Lung microvascular endothelial cell (primary cell): Measurements from ENCODE around the gene HORMAD2. TPM values are rescaled to one million over a fixed set of nuclear protein-coding genes. Genes with fewer than 3 reads are reported as not detected.
"Not testable (repeated sequence)": the region's sequence is repeated elsewhere in the genome, so short reads cannot be mapped to it uniquely, and the experiment has no call there.

ENCODE experiments used
- DNase-seq, 2 donors: peaks; one replicate each; pipeline versions ENCODE4 v3.0.0 to v3.0.0-alpha.2; 2010; ENCODE audit warnings: low read depth in 2 of 2
- total RNA-seq: library from RNA; depleted of rRNA; stranded (reverse); fragments of >200 nt; gene quantifications from 2 replicates; pipeline ENCODE4 v1.2.1, GENCODE V29; 2014

Gene HORMAD2
- total RNA-seq, 1 donor from 2014 or later, result not detected

GRCh38 chr22:30056015-30056414 lies 24.2 kb upstream of the HORMAD2 start:
- DNase-seq, result no peak

GRCh38 chr22:30057375-30057774 lies 22.9 kb upstream of the HORMAD2 start:
- DNase-seq, result no peak

GRCh38 chr22:30059346-30060020 lies 20.8 kb upstream of the HORMAD2 start:
- not testable (repeated sequence) for DNase-seq

- not testable (repeated sequence) for DNase-seq
These were observed 19.2 kb upstream of the HORMAD2 start for GRCh38 chr22:30061094-30061493.

GRCh38 chr22:30062259-30062658 lies 18.0 kb upstream of the HORMAD2 start:
- no peak for DNase-seq

GRCh38 chr22:30062950-30063349 lies 17.3 kb upstream of the HORMAD2 start:
- no peak for DNase-seq

GRCh38 chr22:30064172-30064571 lies 16.1 kb upstream of the HORMAD2 start:
- DNase-seq, result no peak

- DNase-seq, result no peak
These were observed 6.5 kb upstream of the HORMAD2 start for GRCh38 chr22:30073743-30074142.

- DNase-seq, result no peak
These were observed 6.1 kb upstream of the HORMAD2 start for GRCh38 chr22:30074147-30074546.

- DNase-seq, result no peak
These were observed 5.3 kb upstream of the HORMAD2 start for GRCh38 chr22:30074994-30075393.

GRCh38 chr22:30077279-30077880 lies 2.9 kb upstream of the HORMAD2 start:
- DNase-seq, result no peak

- DNase-seq, result no peak
These were observed 1.6 kb upstream of the HORMAD2 start for GRCh38 chr22:30078320-30079311.

- no peak for DNase-seq
These were observed 541 bp downstream of the HORMAD2 start for GRCh38 chr22:30080805-30081204.

- DNase-seq, result no peak
These were observed 6.2 kb downstream of the HORMAD2 start for GRCh38 chr22:30086496-30086895.

- DNase-seq, result not testable (repeated sequence)
These were observed 6.8 kb downstream of the HORMAD2 start for GRCh38 chr22:30087037-30087436.

GRCh38 chr22:30087611-30088010 lies 7.3 kb downstream of the HORMAD2 start:
- DNase-seq, result no peak

GRCh38 chr22:30088468-30088867 lies 8.2 kb downstream of the HORMAD2 start:
- no peak for DNase-seq

- DNase-seq, result no peak
These were observed 9.4 kb downstream of the HORMAD2 start for GRCh38 chr22:30089655-30089974.

- DNase-seq, result no peak
These were observed 12.4 kb downstream of the HORMAD2 start for GRCh38 chr22:30092686-30093085.

- peak in 1 of 2 donors; percentile 3 for DNase-seq
These were observed 14.5 kb downstream of the HORMAD2 start for GRCh38 chr22:30094804-30095203.

GRCh38 chr22:30097861-30098260 lies 17.6 kb downstream of the HORMAD2 start:
- no peak for DNase-seq

GRCh38 chr22:30100770-30101169 lies 20.5 kb downstream of the HORMAD2 start:
- not testable (repeated sequence) for DNase-seq
